GM21447 (cell line): ENCODE measurements around the gene GRM8.

ENCODE experiments used
- ATAC-seq: cut with Tn5 transposase; IDR thresholded peaks from one replicate; pipeline ENCODE4 v1.9.1; 2021; ENCODE audit not compliant: unreplicated experiment

Gene GRM8

DNA sequence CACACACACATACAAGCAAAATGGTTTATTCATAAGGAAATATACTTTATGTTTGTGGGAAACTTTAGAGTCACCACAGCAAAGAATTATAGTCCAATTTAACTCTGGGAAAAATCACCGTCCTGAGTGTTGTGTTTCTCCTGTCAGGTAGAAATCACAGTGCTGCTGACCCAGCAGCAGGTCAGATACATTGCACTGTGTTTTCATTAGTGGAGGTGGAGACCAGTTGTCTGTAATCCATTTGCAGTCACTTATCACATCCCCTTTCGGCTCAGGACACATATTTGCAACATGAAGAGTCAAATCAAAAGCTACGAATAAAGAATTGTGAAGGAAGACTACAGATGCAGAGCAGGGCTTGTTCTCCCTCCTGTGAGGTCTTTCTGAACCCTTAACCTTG lies 799.6 kb downstream of the GRM8 start:
- ATAC-seq = no peak

GRCh38 chr7:126450269-126450671 lies 802.5 kb downstream of the GRM8 start:
- peak; percentile 95 for ATAC-seq

DNA sequence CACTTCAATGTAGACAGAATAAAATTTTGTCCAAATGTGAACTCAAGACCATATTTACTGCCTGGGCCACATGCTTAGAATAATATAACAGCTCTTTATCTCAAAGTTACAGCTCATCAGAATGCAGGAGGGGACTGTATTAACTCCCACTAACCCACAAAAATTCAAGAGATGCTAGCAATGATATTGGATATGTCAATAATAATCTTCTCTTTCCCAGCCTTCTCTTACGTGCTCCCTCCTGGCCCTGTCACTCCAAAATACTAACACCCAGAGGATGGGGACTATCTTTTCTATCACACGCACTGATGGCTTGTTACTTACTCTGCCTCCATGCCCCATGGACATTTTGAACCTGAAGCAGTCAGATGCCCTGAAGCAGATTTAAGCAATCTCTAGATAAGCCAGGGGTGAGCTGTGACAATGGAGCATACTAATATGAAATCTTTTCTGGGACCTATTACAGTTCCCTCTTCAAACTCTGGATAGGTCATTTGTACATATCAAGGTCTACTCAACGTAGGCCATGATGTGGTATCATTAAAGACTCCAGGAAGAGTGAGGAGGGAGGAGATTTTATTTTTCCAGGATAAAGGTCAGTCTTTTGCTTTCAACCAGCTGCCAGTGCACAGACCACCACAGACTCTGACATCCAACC lies 803.0 kb downstream of the GRM8 start:
- peak; percentile 9 for ATAC-seq

- ATAC-seq = no peak
Measured at GRCh38 chr7:126447984-126448383, 804.8 kb downstream of the GRM8 start.

DNA sequence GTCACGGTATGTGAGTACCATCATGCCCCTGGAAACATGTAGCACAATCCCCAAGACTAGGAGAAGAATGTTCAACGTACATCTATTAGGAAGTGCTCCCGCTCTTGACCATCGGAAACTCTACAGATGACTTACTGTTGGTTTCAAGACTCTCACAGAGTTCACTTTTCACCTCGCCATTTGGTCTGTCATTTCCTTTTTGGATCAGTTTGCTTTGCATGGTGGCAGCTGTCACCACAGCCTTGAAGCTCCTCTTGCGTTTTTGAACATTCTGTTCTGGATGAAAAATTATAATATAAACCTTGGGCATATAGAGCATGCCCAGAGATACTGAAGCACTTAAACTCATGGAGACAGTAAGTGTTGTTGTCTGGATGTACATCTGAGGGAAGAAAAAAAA lies 806.8 kb downstream of the GRM8 start:
- no peak for ATAC-seq

GRCh38 chr7:126443951-126444350 lies 808.8 kb downstream of the GRM8 start:
- ATAC-seq = no peak

DNA sequence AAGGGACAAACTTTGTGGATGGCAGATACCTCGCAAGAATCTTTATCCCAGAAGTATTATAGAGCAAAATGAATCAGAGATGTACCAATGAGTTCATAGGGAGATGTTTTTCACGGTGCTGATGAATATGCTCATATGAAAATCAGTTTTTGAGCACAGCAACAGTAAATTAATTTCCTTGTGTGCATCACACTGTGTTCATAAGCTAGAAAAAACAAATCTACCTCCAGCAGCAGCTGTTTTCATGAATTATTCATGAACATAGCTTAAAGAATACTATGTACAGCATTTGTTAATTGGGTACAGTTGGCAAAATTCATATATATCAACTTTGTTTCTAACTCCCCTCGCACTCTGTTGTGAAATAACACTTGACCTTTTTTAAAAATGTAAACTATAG lies 809.8 kb downstream of the GRM8 start:
- no peak for ATAC-seq

- ATAC-seq = no peak
Measured at GRCh38 chr7:126441745-126442144, 811.0 kb downstream of the GRM8 start.

DNA sequence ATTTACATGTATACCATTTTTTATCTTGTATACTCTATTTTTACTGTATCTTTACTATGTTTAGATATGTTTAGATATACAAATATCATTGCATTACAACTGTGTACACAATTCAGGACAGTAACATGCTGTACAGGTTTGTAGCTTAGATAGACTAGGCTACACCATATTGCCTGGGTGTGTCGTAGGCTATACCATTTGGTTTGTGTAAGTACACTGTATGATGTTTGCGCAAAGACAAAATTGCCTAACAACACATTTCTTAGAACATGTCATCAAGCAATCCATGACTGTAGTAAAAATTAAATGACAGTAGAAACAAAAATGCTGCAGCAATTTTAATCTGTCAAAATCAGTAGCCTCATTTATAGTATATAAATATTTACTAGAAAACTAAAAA lies 812.2 kb downstream of the GRM8 start:
- no peak for ATAC-seq

GRCh38 chr7:126436213-126436868 lies 816.4 kb downstream of the GRM8 start:
- ATAC-seq = no peak

- no peak for ATAC-seq
Measured at GRCh38 chr7:126426652-126427051, 826.1 kb downstream of the GRM8 start.

- no peak for ATAC-seq
Measured at GRCh38 chr7:126424985-126425384, 827.8 kb downstream of the GRM8 start.

DNA sequence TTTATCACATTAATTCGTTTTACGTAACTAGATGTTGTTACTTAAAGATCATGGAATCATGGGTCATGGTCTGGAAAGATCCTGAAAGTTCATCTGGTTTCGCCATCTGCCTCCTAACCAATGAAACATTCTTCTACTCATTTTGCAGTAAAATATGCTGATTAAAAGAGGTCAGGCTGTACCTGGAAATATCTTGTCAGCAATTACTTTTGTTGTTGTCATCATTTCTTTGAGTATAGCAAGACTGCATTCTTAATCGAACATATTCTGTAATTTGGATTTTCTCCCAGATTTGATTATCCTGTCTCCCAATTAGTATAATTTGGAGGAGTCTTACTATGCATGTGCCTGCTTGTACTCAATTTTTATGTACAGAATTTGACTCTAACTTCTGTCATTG lies 833.7 kb downstream of the GRM8 start:
- no peak for ATAC-seq

- ATAC-seq = peak; percentile 82
Measured at GRCh38 chr7:126411821-126412383, 840.8 kb downstream of the GRM8 start.

DNA sequence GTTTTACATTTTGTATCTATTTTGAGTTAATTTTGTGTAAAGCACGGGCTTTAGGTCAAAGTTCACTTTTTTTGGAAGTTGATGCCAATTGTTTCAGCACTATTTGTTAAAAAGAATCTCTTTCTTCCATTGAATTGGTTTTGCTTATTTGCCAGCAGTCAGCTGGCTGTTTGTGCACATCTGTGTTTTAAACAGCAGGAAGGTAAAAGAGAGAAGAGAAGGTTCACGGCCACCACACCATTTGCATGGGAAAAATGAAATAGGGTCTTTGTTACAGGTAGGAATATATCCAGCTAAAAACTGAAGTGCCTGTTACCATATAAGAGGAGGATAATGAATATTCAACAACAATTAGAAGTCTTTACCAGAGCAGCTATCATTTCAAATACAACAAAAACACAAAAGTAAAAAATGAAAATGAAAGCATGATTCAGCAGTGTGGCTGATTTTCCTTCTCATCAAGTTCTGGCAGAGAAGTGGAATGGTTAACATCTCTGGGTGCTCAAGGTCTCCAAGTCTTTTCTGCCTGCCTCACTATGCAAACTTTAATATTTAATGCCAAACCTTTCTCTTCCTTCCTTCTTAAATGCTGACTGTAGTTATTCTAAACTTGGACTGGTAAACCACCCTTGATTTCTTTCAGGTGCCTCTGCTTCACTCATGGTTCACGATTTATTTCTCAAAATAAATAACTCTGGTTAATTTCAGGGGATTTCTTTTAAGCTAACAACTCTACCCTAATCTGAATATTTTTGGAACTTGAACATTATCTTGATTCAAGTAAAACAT lies 841.5 kb downstream of the GRM8 start:
- ATAC-seq = peak; percentile 70

DNA sequence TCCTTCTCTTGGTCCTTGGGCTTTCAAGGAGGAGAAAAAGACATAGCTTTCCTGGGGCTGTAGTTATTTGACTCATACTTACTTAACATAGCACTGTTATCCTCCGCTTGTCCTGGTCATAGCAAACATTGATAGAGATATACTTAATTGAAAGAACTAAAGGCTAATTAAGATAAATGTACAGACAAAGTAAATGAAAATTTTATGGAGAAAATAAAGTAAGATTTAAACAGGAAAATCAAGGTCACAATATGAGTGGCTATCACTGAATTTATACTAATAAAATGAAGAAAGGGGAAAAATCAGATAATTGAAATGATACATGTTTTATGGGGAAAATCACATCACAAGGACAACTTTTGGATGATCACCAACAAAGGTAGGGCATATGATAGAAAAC lies 849.7 kb downstream of the GRM8 start:
- ATAC-seq = no peak

DNA sequence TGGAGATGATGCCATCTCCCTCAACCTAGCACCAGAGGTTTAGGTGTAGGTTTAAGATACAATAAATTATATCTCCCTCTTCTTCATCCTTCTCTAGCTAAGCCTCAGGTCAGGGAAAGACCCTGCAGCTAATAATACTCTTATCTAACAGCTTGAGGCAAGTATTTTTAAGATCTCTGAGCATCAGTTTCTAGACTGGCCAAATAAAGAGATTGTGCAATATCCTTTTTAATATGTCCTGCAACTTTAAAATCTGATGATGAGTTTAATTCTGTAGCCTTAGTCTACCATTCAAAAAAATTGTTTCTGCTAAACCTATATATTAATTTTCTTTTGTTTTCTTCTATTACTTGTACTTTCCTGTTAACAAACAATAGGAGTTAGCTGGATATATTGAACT lies 850.8 kb downstream of the GRM8 start:
- no peak for ATAC-seq

GRCh38 chr7:126398851-126399529 lies 853.8 kb downstream of the GRM8 start:
- ATAC-seq = no peak

DNA sequence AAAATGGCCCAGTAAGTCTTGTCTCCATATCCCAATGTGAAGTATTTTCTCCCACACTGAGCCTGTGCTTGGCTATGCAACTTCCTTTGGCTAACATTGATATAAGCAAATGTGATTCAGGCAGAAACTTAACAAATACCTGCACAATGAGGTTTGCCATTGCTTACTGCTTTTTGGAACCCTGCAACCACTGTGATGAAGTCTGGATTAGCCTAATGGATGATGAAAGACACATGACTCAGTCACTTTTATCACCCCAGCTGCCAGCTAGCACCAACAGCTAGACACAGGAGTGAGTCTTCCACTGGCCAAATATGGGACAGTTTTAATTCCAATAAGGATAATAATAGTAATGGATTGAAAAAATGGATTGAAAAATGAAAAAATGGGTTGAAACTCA lies 854.5 kb downstream of the GRM8 start:
- no peak for ATAC-seq

GRCh38 chr7:126394406-126394805 lies 858.3 kb downstream of the GRM8 start:
- ATAC-seq = no peak
